ENCODE measurements around the gene BIN2. TPM values are rescaled to one million over a fixed set of nuclear protein-coding genes. Genes with fewer than 3 reads are reported as not detected.

The BIN2 gene
- total and polyA plus RNA-seq, 5 donors from 2014 or later = 204 to 273 (median 236) TPM

DNA sequence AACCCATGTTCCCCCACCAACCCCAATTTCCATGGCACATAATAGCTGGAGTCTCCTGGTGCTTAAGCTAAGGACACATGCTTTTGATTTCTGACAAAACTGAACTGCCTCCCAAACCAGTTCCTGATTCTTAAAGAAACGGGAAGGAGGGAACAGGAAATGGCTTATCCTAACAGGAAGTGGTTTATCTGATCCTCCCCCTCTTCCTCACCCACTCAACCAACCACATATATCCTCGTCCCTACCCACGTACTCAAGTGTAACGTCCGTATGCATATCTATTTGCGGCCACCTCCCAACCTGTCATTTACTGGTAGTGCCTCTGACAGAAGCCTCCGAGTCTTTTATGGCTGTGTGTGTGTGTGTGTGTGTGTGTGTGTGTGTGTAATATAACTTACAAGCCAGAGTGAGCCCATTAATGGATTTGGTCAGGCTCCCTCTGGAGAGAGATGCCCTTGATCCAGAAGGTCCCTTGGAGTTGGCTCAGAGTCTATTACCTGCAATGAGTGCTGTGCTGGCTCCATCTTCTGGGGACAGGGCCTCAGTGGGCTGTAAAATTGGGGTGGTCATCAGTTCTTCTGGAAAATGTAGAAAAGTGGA is 77.6 kb downstream of the BIN2 start:
- Histone ChIP-seq H3K4me3 (ENCODE audit: low read depth, low read length) (peak overlapping the region; percentile 42), H3K27ac (ENCODE audit: insufficient read depth, low read length, poor library complexity, severe bottlenecking) (peak overlapping the region; percentile 75), H3K27me3 (ENCODE audit: control insufficient read depth, insufficient read depth, low read length) (no peaks in the 10 kb centered on the region), H3K4me1 (ENCODE audit: control insufficient read depth, insufficient read depth, low read length, poor library complexity, severe bottlenecking) (peaks cover 36% of the 10 kb centered on the region), H3K9me3 (ENCODE audit: control insufficient read depth in 2 of 2, low read length in 2 of 2) (no peaks in the 10 kb centered on the region), H3K36me3 (ENCODE audit: control insufficient read depth, insufficient read depth, low read length) (peaks cover 34% of the 10 kb centered on the region)
- Mint-ChIP-seq H3K4me3 (peak overlapping the region; percentile 42 to 73 (median 55)), H3K36me3 (peaks cover 39% of the 10 kb centered on the region), H3K27ac (peak overlapping the region; percentile 92 to 98 (median 92)), H3K9me3 (no peaks in the 10 kb centered on the region), H3K27me3 (no peaks in the 10 kb centered on the region), H3K4me1 (peaks cover 21 to 70% (median 51%) of the 10 kb centered on the region in 4 donors)
- DNase-seq (peak in 2 of 3 donors; percentile 54 to 73), ATAC-seq (ENCODE audit: low read depth in 2 of 2) (peak; percentile 61 to 72)

DNA sequence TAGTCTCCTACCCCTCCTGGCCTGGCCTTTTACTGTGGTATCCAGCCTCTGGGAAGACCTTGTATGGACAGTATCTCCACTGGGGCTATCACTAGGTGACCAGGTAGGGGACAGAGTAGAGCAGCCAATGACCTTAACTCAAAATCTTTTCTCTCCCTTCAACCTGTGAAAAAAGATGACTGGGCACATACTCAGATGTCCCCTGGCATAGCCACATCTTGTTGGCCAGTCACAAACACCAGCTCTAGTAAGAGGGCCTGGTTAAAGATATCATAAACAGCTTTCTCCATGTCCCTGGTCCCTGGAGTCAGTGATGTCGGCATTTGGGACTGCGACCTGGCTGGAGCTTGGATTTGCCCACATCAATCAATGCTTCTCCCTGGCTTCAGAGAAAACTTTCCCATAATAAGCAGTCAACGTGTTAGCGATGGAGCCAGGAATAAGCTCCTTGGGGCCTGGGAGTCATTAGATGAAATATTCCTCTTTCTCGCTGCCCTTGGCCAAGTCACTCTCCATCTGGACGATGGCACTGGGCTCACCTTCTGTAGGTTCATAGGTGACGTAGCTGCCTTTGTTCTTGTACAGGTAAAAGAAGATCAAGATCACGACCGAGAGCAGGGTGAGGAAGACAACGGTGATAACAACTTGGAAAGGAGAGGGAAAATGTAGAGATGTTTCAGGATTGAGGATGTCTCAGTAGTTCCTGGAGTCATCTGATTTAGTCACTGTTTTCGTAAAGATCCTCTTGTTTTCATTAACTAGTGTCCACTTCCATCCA is 78.3 kb downstream of the BIN2 start:
- Histone ChIP-seq H3K27ac (ENCODE audit: insufficient read depth, low read length, poor library complexity, severe bottlenecking) (peak overlapping the region; percentile 75), H3K9me3 (ENCODE audit: control insufficient read depth in 2 of 2, low read length in 2 of 2) (no peaks in the 10 kb centered on the region), H3K36me3 (ENCODE audit: control insufficient read depth, insufficient read depth, low read length) (peaks cover 41% of the 10 kb centered on the region), H3K4me1 (ENCODE audit: control insufficient read depth, insufficient read depth, low read length, poor library complexity, severe bottlenecking) (peaks cover 43% of the 10 kb centered on the region), H3K27me3 (ENCODE audit: control insufficient read depth, insufficient read depth, low read length) (no peaks in the 10 kb centered on the region), H3K4me3 (ENCODE audit: low read depth, low read length) (no peak overlapping the region)
- Mint-ChIP-seq H3K9me3 (no peaks in the 10 kb centered on the region), H3K4me1 (peaks cover 24 to 74% (median 58%) of the 10 kb centered on the region in 4 donors), H3K27ac (peak overlapping the region; percentile 92 to 98 (median 92)), H3K4me3 (peak overlapping the region in 3 of 4 donors; percentile 42 to 76 (median 47)), H3K27me3 (no peaks in the 10 kb centered on the region), H3K36me3 (peaks cover 44% of the 10 kb centered on the region)
- no peak for DNase-seq
- ATAC-seq (ENCODE audit: low read depth in 2 of 2) = no peak

DNA sequence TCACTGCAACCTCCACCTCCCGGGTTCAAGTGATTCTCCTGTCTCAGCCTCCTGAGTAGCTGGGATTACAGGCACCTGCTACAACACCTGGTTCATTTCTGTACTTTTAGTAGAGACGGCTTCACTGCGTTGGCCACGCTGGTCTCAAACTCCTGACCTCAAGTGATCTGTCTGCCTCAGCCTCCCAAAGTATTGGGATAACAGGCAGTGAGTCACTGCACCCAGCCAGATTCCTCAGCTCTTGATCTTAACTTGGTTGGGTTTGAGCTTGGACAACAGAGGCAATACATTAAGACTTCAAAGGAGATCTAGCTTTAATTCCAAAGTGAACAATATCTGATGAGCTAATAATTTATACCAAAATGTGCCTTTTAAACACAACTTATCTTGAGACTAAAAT is 79.7 kb downstream of the BIN2 start:
- peaks cover 52% of the 10 kb centered on the region for H3K36me3 Mint-ChIP-seq
- H3K4me3 Mint-ChIP-seq = peak overlapping the region in 2 of 4 donors; percentile 31 to 75
- ATAC-seq (ENCODE audit: low read depth in 2 of 2) (no peak), DNase-seq (no peak)
- no peaks in the 10 kb centered on the region for H3K27me3 Mint-ChIP-seq
- Histone ChIP-seq H3K36me3 (ENCODE audit: control insufficient read depth, insufficient read depth, low read length) (peaks cover 48% of the 10 kb centered on the region), H3K4me3 (ENCODE audit: low read depth, low read length) (no peak overlapping the region), H3K27ac (ENCODE audit: insufficient read depth, low read length, poor library complexity, severe bottlenecking) (no peak overlapping the region), H3K9me3 (ENCODE audit: control insufficient read depth in 2 of 2, low read length in 2 of 2) (no peaks in the 10 kb centered on the region), H3K4me1 (ENCODE audit: control insufficient read depth, insufficient read depth, low read length, poor library complexity, severe bottlenecking) (peaks cover 55% of the 10 kb centered on the region), H3K27me3 (ENCODE audit: control insufficient read depth, insufficient read depth, low read length) (no peaks in the 10 kb centered on the region)
- H3K9me3 Mint-ChIP-seq = no peaks in the 10 kb centered on the region
- H3K27ac Mint-ChIP-seq = peak overlapping the region; percentile 51 to 69 (median 60)
- peaks cover 28 to 84% (median 64%) of the 10 kb centered on the region in 4 donors for H3K4me1 Mint-ChIP-seq

DNA sequence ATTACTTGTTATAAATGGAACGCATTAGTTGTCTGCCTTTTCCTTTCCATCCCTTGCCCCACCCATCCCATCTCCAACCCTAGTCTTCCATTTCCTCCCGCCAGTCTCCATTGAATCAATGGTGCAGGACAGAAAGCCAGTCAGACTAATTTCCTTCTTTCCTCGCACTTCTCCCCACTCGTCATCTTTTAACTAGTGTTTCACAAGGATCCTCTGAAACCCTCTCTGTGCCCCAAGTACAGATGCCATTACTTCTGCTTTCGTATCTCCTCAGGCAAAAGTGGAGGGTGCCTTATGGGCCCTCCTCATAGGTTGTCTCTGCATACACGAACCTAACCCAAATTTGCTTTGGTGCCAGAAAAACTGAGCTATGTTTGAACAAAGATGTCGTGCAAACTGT is 81.1 kb downstream of the BIN2 start:
- no peaks in the 10 kb centered on the region for H3K9me3 Mint-ChIP-seq
- Histone ChIP-seq H3K36me3 (ENCODE audit: control insufficient read depth, insufficient read depth, low read length) (peaks cover 48% of the 10 kb centered on the region), H3K9me3 (ENCODE audit: control insufficient read depth in 2 of 2, low read length in 2 of 2) (no peaks in the 10 kb centered on the region), H3K4me3 (ENCODE audit: low read depth, low read length) (peak overlapping the region; percentile 14), H3K4me1 (ENCODE audit: control insufficient read depth, insufficient read depth, low read length, poor library complexity, severe bottlenecking) (peaks cover 53% of the 10 kb centered on the region), H3K27ac (ENCODE audit: insufficient read depth, low read length, poor library complexity, severe bottlenecking) (peak overlapping the region; percentile 52), H3K27me3 (ENCODE audit: control insufficient read depth, insufficient read depth, low read length) (no peaks in the 10 kb centered on the region)
- H3K27me3 Mint-ChIP-seq = peaks cover 7% of the 10 kb centered on the region
- H3K27ac Mint-ChIP-seq = peak overlapping the region in 1 of 3 donors; percentile 15
- ATAC-seq (ENCODE audit: low read depth in 2 of 2) = no peak
- H3K36me3 Mint-ChIP-seq = peaks cover 49% of the 10 kb centered on the region
- peaks cover 28 to 84% (median 69%) of the 10 kb centered on the region in 4 donors for H3K4me1 Mint-ChIP-seq
- H3K4me3 Mint-ChIP-seq = peak overlapping the region; percentile 3 to 75 (median 58)
- no peak for DNase-seq

DNA sequence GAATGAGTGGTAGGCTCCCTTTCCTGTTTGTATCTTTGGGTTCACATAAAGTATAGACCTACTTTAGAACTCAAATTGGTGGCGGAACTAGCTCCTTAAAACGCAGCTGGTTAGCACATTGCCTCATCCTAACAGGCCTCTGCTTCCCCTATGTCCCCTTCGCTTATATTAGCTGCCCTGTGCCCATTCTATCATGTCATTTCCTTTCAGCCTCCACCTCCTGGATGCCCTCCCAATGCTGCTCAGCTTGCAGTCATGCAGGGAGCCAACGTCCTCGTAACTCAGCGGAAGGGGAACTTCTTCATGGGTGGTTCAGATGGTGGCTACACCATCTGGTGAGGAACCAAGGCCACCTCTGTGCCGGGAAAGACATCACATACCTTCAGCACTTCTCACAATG is 81.9 kb downstream of the BIN2 start:
- no peaks in the 10 kb centered on the region for H3K27me3 ChIP-seq (ENCODE audit: control insufficient read depth, insufficient read depth, low read length)
- no peak for ATAC-seq (ENCODE audit: low read depth in 2 of 2)

DNA sequence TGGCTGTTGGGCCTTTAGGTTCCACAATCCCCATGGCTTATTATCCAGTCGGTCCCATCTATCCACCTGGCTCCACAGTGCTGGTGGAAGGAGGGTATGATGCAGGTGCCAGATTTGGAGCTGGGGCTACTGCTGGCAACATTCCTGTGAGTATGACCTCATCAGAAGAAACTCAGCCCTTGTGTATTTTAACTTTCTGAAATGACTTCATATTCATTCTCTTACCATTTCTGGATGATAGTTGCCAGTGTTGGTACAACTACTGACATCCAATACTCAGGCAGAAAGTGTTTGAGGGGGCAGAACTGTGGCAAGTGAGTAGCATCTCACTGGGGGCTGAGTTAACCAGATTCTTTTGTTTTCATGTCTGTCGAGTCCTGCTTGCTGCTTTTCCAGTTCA is 83.0 kb downstream of the BIN2 start:
- Mint-ChIP-seq H3K4me1 (peaks cover 18 to 69% (median 56%) of the 10 kb centered on the region in 4 donors), H3K27ac (peak overlapping the region; percentile 14 to 100 (median 75)), H3K36me3 (peaks cover 44% of the 10 kb centered on the region), H3K27me3 (peaks cover 14% of the 10 kb centered on the region), H3K4me3 (peak overlapping the region; percentile 95 to 99 (median 98)), H3K9me3 (no peaks in the 10 kb centered on the region)
- Histone ChIP-seq H3K9me3 (ENCODE audit: control insufficient read depth in 2 of 2, low read length in 2 of 2) (no peaks in the 10 kb centered on the region), H3K27ac (ENCODE audit: insufficient read depth, low read length, poor library complexity, severe bottlenecking) (no peak overlapping the region), H3K27me3 (ENCODE audit: control insufficient read depth, insufficient read depth, low read length) (no peaks in the 10 kb centered on the region), H3K4me1 (ENCODE audit: control insufficient read depth, insufficient read depth, low read length, poor library complexity, severe bottlenecking) (peaks cover 37% of the 10 kb centered on the region), H3K4me3 (ENCODE audit: low read depth, low read length) (peak overlapping the region; percentile 86), H3K36me3 (ENCODE audit: control insufficient read depth, insufficient read depth, low read length) (peaks cover 45% of the 10 kb centered on the region)
- ATAC-seq (ENCODE audit: low read depth in 2 of 2) (no peak), DNase-seq (no peak)

More for the DNA sequence above, 81.9 kb downstream of the BIN2 start:
- Mint-ChIP-seq H3K27me3 (peaks cover 9% of the 10 kb centered on the region), H3K36me3 (peaks cover 49% of the 10 kb centered on the region), H3K4me3 (peak overlapping the region; percentile 57 to 90 (median 70)), H3K27ac (peak overlapping the region; percentile 60 to 79 (median 69)), H3K4me1 (peaks cover 22 to 79% (median 65%) of the 10 kb centered on the region in 4 donors), H3K9me3 (no peaks in the 10 kb centered on the region)
- Histone ChIP-seq H3K27ac (ENCODE audit: insufficient read depth, low read length, poor library complexity, severe bottlenecking) (peak overlapping the region; percentile 52), H3K36me3 (ENCODE audit: control insufficient read depth, insufficient read depth, low read length) (peaks cover 48% of the 10 kb centered on the region), H3K4me3 (ENCODE audit: low read depth, low read length) (no peak overlapping the region), H3K4me1 (ENCODE audit: control insufficient read depth, insufficient read depth, low read length, poor library complexity, severe bottlenecking) (peaks cover 48% of the 10 kb centered on the region), H3K9me3 (ENCODE audit: control insufficient read depth in 2 of 2, low read length in 2 of 2) (no peaks in the 10 kb centered on the region)
- DNase-seq = no peak

DNA sequence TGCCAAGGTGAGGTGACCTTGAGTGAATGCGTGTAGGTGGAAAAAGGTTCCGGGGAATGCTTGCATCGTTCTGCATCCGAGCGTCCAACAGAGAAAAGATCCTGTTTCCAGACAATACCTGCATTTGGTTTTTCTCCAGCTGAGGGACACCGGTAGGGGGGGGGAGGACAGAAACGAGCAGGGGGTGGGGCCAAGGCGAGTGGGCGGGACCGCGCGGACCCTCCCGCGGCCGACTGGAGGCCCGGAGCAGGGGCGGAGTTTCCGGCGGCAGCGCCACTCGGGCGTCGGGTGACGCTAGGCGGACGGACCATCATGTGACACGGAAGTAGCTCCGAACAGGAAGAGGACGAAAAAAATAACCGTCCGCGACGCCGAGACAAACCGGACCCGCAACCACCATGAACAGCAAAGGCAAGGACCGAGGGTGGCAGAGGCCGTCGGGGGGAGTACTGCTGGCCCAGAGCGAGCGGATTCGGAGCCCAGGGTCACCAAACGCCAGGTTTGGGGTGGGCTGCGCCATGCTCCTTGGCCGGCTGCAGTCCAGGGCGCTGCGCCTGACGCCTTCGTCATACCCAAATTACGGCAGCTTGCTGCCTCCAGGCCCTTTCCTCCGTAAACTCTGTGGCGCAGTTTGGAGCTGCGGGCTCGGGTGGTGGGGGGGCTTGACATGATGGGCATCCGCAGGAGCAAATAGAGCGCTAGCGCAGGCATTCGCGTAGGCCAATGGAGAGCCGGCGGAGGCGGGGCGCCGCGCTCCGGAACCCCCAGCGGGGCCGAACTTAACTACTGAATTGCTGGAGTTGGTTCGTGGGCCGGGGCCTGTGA is 85.3 kb downstream of the BIN2 start, which contains the start of gene DAZAP2:
Gene DAZAP2, plus strand, starts transcription at position 317 of the 825 bp plus-strand sequence. Its CDS starts 82 bp downstream, at position 399.
- peaks cover 18 to 50% (median 40%) of the 10 kb centered on the region in 4 donors for H3K4me1 Mint-ChIP-seq
- peak; percentile 93 to 97 (median 94) for DNase-seq
- H3K27ac Mint-ChIP-seq = peak within 1 kb of the TSS; percentile 99 to 100 (median 100)
- Histone ChIP-seq H3K36me3 (ENCODE audit: control insufficient read depth, insufficient read depth, low read length) (peaks cover 36% of the 10 kb centered on the region), H3K27me3 (ENCODE audit: control insufficient read depth, insufficient read depth, low read length) (no peaks in the 10 kb centered on the region), H3K4me3 (ENCODE audit: low read depth, low read length) (peak within 1 kb of the TSS; percentile 86), H3K4me1 (ENCODE audit: control insufficient read depth, insufficient read depth, low read length, poor library complexity, severe bottlenecking) (peaks cover 36% of the 10 kb centered on the region), H3K9me3 (ENCODE audit: control insufficient read depth in 2 of 2, low read length in 2 of 2) (no peaks in the 10 kb centered on the region), H3K27ac (ENCODE audit: insufficient read depth, low read length, poor library complexity, severe bottlenecking) (peak within 1 kb of the TSS; percentile 100)
- H3K4me3 Mint-ChIP-seq = peak within 1 kb of the TSS; percentile 95 to 99 (median 98)
- H3K36me3 Mint-ChIP-seq = peaks cover 31% of the 10 kb centered on the region
- H3K27me3 Mint-ChIP-seq = peaks cover 14% of the 10 kb centered on the region
- peak; percentile 90 to 91 for ATAC-seq (ENCODE audit: low read depth in 2 of 2)
- H3K9me3 Mint-ChIP-seq = no peaks in the 10 kb centered on the region
